ENCODE measurements around the gene CEACAM5.

DNA sequence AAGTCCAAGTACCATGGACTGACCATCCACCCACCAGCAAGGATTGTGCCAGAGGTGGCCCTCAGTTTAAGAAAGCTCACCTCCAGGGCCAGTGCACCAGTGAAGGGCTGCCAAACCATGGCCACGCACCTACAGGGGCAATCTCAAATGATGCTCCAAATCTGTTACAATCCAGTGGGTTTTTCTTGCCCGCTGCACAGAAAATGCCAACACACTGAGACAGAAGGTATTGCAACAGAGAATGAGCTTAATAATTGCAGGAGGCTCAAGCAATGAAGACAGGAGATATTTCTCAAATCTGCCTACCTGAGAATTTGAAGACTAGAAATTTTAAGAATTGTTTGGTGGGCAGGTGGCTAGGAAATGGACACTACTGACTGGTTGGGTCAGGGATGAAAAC, 42.4 kb upstream of the CEACAM5 start:
- no peak for TF ChIP-seq CTCF (IDR thresholded peaks at IDR 0.05; ENCODE audit: low read depth, low read length)
- no peak for TF ChIP-seq MAX (IDR thresholded peaks at IDR 0.05; ENCODE audit: low read depth, low read length)
